HS-27A (cell line): ENCODE results near the gene ARRB1.

ENCODE experiments used
- DNase-seq: peaks from one replicate; pipeline ENCODE4 v3.0.0-alpha.2; 2012; ENCODE audit warnings: low read depth, missing footprints

ARRB1 gene

GRCh38 chr11:75219869-75220268 lies 131.6 kb downstream of the ARRB1 start:
- DNase-seq = no peak

- DNase-seq = no peak
Measured at GRCh38 chr11:75214843-75215242, 136.6 kb downstream of the ARRB1 start.

- peak; percentile 30 for DNase-seq
Measured at GRCh38 chr11:75214411-75214821, 137.0 kb downstream of the ARRB1 start.
